ENCODE data around the gene TMEM138.

DNA sequence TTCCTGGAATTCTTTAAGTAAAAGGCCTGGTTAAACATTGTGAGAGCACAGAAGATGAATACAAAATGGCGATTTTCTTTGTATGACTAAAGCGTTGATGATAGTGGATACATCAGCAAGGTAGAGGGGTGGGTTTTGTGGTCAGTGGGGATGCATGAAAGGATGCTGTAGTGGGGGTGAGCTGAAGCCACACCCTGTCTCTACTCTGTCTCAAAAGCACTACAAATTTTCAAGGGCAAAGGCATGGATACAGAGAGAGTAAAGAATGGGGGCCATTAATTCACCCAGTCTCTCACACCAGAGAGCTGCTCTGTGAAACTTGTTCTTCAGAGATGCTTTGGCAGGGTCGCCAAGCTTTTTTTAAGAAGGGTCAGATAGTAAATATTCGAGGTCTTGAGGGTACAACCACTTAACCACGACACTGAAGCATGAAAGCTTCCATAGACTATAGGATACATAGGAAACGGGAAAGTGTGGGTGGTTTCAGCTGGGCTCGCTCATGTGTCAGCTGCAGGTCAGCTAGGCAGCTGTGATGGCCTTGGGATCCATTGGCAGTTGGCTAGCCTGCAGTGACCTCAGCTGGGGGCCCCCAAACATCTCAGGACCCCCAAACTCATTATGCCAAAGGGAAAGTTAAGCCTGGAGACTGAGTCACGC, 8.3 kb downstream of the TMEM138 start:
- TF ChIP-seq, protein P1, sequence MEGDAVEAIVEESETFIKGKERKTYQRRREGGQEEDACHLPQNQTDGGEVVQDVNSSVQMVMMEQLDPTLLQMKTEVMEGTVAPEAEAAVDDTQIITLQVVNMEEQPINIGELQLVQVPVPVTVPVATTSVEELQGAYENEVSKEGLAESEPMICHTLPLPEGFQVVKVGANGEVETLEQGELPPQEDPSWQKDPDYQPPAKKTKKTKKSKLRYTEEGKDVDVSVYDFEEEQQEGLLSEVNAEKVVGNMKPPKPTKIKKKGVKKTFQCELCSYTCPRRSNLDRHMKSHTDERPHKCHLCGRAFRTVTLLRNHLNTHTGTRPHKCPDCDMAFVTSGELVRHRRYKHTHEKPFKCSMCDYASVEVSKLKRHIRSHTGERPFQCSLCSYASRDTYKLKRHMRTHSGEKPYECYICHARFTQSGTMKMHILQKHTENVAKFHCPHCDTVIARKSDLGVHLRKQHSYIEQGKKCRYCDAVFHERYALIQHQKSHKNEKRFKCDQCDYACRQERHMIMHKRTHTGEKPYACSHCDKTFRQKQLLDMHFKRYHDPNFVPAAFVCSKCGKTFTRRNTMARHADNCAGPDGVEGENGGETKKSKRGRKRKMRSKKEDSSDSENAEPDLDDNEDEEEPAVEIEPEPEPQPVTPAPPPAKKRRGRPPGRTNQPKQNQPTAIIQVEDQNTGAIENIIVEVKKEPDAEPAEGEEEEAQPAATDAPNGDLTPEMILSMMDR (conservative IDR thresholded peaks at IDR 0.05; ENCODE audit: low read length), result no peak
- TF ChIP-seq EZH2phosphoT487 (IDR thresholded peaks at IDR 0.05; ENCODE audit: borderline replicate concordance), result no peak

Measured in Loucy (cell line).